Epithelial cell of prostate (primary cell): Measurements from ENCODE around the gene ANKRD11.
A peak's percentile ranks its signal among the peaks of the same experiment; 100 is the strongest.
"Not testable (repeated sequence)": the region's sequence is repeated elsewhere in the genome, so short reads cannot be mapped to it uniquely, and the experiment has no call there.

Source experiments
- DNase-seq: peaks from one replicate; pipeline ENCODE4 v3.0.0-alpha.2; 2011; ENCODE audit warnings: low read depth, low spot score
- H3K27ac ChIP-seq: fragments of 450-650 bp; 2 replicates; pipeline ENCODE4 v1.5.1; 2017; ENCODE audit warnings: mild to moderate bottlenecking

ANKRD11 gene

DNA sequence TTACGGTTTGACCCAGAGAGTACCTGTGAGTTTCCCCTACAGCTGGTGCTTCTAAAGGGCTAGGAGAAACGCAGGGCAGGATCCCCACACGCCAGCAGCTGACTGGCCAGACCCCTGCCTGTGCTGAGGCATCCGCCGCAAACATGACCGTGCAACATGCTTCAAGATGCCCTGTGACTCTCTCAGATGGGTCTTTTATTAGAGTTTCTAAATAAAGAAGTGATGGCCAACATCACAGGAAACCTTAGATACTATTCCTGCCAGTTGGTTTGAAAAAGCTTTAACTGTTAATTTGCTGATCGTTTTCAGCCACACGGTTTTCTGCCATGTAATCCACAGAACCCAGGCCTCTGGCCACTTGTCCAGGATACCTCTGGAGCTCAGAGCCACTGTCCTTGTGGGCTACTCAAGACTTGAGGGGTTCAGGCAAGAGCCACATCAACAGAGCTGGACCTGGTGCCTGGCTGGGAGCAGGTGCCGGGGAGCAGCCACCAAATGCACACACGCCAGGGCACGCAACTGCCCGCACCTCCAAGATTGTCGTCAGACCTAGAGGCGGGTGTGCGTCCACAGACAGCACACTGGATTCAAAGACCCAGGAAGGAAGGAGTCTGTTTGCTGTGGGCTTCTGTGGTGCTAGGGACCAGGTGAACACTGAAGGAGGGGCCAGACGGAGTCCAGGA lies 154.4 kb downstream of the ANKRD11 start:
- no peak overlapping the region for H3K27ac ChIP-seq
- no peak for DNase-seq

DNA sequence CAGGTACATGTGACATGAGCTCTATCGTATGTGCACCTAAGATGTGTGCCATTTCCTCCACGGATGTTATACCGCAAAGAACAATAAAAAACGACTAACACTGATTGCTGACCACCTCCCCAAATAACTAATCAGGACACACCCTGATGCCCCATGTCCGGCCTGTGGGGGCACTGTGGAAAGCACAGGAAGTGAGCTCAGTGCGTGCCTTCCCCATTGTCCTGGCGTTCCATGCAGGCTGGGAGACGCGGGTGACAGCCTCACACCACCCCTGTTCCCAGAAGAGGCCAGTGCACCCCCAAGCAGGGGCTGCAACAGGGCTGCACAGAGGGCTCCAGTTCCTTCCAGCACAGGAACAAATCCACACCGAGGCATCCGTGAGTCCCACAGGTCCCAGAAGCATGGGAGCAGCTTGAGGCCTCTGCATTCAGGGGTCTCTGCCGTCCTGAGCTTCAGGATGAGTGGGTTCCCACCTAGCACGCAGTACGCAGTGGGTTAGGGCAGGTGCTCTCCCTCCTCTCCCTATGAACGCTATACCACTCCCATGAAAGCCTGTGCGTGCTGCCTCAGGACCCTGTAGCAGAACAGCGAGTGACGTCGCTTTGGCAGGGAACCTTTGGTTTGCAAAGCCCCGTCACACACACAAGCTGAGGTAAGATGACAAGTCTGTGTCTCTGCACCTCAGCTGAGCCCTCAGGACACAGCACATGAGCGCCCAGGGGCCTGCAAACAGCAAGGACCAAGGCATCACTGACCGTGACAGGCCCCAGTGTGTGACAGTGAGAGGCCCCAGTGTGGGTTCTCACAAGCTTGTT lies 155.2 kb downstream of the ANKRD11 start:
- H3K27ac ChIP-seq: peak overlapping the region; percentile 17
- DNase-seq: no peak

DNA sequence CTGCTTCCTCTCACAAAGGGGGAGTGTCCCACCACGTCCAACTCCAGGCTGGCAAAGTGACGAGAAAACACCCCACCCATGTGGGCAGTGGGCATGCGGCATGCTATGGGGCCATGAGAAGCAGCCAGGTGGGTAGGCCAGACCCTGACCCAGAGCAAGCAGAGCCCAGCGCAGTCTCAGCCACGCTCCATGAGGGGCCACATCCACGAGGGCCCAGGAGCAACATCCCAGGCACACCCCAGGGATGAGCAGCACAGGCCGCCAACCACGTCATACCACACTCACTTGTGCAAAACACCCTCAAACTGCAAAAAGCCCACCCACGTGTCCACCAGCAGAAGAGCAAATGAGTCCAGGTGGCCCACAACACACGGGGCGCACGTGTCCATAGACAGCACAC lies 155.9 kb downstream of the ANKRD11 start:
- peak overlapping the region; percentile 17 for H3K27ac ChIP-seq
- no peak for DNase-seq

DNA sequence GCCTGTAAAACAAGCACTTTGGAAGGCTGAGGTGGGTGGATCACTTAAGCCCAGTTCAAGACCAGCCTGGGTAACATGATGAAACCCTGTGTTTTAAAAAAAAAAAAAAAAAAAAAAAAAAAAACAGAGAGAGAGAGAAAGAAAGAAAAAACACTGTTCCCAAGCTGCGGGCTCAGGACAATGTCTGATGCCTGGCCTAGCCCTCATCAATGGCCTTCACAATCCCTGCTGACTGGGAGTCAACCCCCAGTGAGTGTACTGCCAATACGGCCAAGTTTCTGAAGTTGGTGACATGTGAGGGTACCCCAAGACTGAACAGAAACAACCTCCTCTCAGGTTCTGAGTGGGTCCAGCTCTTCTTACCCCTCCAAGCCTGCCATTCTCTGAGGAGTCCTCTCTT lies 156.3 kb downstream of the ANKRD11 start:
- peak overlapping the region; percentile 17 for H3K27ac ChIP-seq

DNA sequence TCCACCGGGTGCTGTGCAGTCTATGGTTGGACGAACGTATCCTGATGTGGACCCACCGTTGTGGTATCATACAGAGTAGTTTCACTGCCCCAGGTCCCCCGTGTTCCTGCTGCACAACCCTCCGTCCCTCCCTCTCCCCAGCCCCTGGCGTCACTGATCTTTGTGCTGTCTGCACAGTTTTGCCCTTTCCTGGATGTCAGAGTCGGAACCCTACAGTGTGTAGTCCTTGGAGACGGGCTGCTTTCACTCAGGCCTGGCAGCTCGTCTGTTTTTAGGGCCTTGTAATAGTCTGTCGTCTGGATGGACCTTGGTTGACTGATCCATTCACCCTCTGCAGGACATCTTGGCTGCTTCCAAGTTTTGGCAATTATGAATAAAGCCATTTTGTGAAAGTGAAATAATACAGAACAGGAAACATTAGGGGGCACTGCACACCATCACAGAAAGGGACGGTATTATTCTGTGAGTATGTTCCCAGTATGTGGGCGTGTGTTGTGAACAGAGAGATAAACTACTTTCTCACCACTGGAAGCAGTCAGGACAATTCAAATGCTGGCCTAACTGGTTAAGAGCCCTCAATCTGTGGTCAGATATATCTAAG lies 156.9 kb downstream of the ANKRD11 start:
- peak overlapping the region; percentile 17 for H3K27ac ChIP-seq
- not testable (repeated sequence) for DNase-seq

More for the DNA sequence above, 156.3 kb downstream of the ANKRD11 start:
- no peak for DNase-seq

DNA sequence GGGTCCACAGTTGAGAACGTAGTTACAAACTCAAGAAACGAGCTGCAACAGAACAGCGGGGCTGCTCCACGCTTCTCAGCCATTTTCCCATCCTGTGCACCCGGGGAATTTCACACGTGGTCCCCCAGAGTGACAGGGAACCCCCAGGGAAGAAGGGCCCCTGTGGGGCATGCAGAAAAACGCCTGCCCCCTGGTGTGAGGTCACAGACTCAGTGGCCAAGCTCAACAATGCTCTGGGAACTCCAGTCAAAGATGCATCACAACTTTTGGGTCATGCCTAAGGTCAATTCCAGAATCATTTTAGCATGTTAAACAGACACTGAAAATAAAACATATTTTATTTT lies 157.5 kb downstream of the ANKRD11 start:
- H3K27ac ChIP-seq: peak overlapping the region; percentile 62
- DNase-seq: no peak

DNA sequence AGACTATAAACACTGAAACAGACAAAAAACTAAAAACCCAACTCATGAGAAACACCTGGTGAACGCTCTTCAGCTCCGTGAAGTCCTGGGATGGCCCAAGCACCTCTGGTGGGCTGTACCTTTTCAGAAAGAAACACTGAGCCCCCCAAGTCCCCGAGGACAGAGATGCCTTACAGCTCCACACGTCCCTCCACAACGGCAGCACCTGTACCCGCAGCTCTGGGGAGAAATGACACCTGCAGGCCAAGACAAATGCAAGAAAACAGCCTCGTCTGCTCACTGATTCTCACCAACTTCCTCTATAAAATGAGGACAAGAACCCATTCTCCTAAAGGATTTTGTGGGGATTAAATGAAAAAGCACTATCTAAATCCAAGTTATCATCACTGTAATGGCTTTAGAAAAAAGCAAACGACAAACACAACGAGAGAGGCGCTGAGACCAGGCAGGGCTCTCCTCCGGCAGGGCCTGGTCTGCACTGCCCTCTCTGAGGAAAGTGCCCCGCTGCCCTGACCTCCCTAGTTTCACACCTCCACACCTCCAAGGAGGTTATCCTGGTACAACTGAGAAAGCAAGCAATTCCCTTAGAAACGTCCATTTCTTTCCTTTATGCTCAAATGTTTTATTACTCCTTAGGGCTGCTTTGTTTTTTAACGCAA lies 158.0 kb downstream of the ANKRD11 start:
- H3K27ac ChIP-seq: peak overlapping the region; percentile 62
- DNase-seq: no peak

DNA sequence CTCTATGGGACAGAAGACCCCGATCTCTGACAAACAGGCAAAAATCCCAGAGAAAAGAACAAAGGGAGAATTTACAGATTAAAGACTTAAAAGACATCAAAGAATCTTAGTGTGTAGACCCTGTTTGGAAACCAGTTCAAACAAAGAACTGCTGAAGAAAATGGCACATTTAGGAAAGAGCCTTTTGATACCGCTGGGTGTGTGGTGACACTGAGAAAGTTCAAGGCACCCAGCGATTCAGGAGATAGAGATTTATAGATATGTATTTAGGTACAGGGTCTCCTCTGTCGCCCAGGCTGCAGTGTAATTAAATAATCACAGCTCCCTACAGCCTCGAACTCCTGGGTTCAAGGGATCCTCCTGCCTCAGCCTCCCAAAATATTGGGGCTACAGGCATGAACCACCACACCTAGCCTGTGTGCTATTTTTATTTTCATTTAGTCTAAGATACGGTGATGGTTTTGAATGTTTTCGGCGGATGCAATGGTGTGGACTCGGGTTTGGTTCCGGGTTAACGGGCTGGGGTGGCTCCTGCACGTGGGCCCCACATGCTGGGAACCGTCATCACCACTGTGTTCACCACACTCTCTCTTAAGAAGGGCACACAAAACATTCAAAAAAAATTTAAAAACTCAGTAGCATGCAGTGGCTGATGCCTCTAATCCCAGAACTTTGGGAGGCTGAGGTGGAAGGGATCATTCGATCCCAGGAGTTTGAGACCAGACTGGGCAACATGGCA lies 158.8 kb downstream of the ANKRD11 start:
- H3K27ac ChIP-seq: peak overlapping the region; percentile 62
- no peak for DNase-seq

DNA sequence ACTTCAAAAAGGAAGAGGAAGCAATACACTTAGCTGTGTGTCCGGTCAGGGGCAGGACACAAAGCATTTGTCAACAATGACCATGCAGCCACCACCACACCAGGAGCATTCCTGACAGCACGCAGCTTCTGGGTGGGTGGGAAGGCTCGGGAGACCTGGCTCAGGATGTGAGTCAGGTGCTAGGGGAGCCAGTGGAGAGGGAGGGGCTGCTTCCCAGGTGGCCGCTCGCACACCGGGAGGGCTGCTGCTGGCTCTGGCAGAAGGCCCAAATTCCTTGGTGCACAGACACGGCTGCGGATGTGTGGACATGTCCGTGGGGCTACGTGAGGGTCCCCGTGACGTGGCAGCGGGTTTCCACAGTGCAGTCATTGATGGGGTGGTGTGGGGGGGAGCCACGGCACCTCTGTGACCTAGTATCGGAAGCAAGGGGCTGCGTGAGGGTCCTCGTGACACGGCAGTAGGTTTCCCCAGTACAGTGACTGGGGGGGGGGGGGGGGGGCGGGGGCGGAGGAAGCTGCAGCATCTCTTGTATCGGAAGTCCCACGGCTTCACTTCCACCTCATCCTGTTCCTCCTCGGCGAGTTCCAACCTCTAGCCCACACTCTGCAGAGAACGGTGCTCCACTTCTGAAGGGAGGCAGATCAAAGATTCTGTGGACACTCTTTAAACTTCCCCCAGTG lies 160.0 kb downstream of the ANKRD11 start:
- H3K27ac ChIP-seq: peak overlapping the region; percentile 62

DNA sequence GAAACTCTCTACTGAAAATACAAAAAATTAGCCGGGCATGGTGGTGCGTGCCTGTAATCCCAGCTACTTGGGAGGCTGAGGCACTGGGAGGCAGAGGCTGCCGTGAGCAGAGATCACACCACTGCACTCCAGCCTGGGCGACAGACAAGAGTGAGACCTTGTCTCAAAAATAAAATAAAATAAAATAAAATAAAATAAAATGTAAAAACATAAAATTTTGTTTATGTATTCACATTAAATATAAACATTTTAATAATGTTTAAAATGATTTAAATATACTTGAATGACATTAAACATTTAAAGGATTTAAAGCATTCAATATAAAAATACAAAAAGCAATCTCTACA lies 160.6 kb downstream of the ANKRD11 start:
- H3K27ac ChIP-seq: peak overlapping the region; percentile 62
- not testable (repeated sequence) for DNase-seq

More for the DNA sequence above, 160.0 kb downstream of the ANKRD11 start:
- DNase-seq: no peak

DNA sequence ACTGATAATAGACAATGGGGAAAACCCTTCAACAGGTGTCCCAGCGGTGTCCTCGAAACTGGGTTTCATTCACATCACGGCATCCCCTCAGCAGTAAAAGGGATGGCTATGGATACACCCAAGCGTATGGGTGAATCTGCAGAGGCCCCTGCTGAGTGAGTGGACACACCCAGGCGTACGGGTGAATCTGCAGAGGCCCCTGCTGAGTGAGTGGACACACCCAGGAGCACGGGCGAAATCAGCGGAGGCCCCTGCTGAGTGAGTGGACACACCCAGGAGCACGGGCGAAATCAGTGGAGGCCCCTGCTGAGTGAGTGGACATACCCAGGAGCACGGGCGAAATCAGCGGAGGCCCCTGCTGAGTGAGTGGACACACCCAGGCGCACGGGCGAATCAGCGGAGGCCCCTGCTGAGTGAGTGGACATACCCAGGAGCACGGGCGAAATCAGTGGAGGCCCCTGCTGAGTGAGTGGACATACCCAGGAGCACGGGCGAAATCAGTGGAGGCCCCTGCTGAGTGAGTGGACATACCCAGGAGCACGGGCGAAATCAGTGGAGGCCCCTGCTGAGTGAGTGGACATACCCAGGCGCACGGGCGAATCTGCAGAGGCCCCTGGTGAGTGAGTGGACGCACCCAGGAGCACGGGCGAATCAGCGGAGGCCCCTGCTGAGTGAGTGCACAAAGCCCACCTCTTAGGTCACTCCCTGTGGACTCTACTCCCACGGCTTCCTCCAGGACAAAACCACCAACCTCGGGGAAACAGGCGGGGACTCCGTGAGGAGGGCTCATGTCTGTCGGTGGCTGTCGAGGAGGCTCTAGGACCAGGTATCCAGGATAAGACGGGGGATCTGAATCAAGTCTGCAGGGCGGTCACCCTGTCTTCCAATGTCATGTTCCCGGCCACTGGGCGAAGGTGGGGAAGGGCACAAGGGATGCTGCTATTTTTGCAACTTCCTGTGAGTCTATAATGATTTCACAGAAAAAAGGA lies 161.7 kb downstream of the ANKRD11 start:
- DNase-seq: not testable (repeated sequence)
- H3K27ac ChIP-seq: peak overlapping the region; percentile 62

DNA sequence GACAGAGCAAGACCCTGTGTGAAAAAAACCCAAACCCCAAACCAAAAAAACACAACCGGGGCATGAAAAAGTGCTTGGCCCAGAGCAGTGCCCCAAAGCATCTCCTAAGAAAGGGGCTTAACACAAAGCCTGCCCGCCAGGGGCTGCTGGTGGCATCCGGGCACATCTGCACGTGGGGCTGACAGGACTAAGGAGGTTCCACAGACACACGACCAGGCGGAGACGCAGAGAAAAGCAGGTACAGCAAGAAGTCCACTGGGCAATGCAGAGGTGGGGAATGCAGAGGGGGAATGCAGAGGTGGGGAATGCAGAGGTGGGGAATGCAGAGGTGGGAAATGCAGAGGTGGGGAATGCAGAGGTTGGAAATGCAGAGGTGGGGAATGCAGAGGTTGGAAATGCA lies 163.6 kb downstream of the ANKRD11 start:
- DNase-seq: no peak
- peak overlapping the region; percentile 56 for H3K27ac ChIP-seq

DNA sequence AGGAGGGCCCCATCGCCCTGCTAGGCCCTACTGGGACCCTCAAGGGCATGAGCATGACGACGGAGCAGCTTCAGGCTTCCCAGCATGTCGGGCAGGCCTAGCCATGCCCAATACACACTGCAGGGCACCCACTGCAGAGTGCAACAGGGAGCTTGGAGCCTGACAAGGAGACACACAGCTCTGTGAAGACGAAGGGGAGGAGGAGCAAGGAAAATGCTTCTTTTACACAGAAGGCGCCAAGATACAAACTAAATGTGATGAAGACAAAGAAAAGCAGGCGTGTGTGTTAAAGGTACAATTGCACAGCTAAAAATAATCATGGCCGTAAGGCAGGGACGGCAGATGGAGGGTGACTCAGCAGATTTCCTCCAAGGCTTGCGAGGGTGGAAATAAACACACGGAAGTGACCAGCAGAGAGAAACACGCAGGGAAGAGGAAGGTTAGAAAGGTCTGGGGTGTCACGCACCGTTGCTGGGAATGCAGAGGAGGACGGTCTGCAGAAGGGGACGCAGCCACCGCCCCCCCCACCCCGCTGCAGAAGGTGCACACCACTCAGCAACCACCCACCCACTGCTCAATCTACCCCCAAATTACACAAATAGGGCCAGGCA lies 164.4 kb downstream of the ANKRD11 start:
- no peak for DNase-seq
- H3K27ac ChIP-seq: peak overlapping the region; percentile 56

DNA sequence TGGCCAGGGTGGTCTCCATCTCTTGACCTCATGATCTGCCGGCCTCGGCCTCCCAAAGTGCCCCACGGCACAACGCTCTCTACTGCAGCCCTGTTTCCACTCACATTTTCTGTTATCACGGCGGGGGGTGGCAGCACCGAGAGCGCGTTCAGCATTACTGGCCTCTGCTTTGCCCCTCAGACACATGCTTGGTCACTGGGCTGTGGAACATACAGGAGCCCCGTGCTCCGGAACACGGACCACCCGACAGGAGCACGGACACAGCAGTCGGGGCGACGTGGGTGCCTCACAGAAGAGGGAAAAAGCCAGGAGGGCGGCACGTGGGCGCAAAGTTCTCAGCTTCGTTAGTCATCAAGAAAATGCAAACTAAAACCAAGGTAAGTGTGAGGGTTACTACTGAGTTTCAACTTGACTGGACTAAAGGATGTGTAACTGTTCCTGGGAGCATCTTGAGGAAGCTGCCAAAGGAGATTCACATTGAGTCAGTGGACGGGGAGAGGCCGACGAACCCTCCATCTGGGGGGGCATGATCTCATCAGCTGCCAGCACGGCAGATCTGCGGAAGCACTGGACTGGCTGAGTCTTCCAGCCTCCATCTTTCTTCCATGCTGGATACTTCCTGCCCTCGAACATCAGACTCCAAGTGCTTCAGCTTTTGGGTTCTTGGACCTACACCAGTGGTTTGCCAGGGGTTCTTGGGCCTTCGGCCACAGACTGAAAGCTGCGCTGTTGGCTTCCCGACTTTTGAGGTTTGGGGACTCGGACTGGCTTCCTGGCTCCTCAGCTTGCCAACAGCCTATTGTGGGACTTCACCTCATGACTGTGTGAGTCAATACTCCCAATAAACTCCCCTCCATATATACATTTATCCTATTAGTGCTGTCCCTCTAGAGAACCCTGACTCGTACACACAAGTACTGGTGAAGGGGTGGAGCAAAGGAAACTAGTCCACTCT lies 166.0 kb downstream of the ANKRD11 start:
- no peak overlapping the region for H3K27ac ChIP-seq
- no peak for DNase-seq

DNA sequence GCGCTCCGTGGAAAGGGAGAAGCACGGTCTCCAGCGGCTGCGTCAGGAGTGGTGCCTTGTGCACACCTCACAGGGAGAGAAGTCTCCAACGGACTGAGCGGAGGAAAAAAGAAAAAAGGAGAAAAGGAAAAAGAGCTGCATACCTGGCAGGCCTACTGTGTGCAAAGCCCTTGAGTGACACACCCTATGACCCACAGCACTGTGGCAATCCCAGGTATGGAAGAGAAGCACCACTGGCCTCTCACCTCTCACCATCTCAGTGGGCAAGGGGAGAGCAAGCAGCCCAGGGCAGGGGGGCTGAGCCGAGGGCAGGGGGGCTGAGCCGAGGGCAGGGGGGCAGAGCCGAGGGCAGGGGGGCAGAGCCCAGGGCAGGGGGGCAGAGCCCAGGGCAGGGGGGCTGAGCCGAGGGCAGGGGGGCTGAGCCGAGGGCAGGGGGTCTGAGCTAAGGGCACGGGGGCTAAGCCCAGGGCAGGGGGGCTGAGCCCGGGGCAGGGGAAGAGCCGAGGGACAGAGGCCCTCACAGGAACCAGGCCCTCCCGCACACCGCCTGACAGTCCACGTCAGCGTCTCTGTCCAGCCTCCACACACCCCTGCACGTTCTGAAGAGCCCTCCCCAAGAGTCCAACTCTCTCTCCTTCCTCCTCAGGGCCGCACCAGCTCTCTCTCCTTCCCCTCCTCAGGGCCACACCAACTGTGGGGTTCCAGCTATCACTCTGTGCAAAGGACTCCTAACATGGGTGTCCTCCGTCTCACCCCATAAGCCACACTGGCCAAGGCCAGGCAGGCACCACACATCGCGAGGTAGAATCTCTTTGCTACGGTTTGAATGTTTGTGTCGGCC lies 167.0 kb downstream of the ANKRD11 start:
- DNase-seq: no peak
- peak overlapping the region; percentile 74 for H3K27ac ChIP-seq
